Measurements from ENCODE around the gene PLD5.

DNA sequence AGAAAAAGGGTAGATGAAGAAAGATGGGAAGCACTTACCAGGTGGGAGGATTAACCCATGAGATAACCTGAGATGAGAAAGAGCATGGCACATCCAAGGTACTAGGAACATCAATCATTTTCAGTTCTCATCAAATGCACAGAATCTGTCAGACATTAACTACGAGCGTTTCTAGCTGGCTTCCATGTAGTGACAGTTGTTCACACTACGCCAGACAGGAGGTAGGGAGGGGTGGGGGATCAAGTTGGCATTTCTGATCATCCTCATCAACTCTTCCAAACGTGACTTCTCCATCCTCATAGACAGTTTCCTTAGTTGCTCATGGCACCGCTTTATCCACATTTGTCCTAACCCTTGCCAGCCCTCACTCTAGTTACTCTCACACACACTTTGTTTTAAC lies 120.2 kb downstream of the PLD5 start:
- TF ChIP-seq, protein P1, sequence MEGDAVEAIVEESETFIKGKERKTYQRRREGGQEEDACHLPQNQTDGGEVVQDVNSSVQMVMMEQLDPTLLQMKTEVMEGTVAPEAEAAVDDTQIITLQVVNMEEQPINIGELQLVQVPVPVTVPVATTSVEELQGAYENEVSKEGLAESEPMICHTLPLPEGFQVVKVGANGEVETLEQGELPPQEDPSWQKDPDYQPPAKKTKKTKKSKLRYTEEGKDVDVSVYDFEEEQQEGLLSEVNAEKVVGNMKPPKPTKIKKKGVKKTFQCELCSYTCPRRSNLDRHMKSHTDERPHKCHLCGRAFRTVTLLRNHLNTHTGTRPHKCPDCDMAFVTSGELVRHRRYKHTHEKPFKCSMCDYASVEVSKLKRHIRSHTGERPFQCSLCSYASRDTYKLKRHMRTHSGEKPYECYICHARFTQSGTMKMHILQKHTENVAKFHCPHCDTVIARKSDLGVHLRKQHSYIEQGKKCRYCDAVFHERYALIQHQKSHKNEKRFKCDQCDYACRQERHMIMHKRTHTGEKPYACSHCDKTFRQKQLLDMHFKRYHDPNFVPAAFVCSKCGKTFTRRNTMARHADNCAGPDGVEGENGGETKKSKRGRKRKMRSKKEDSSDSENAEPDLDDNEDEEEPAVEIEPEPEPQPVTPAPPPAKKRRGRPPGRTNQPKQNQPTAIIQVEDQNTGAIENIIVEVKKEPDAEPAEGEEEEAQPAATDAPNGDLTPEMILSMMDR (conservative IDR thresholded peaks at IDR 0.05 in 1 of 2, IDR thresholded peaks at IDR 0.05 in 1 of 2; ENCODE audit: extremely low read depth in 1 of 2, insufficient read depth in 1 of 2, low read depth in 1 of 2, low read length in 2 of 2), result no peak
- TF ChIP-seq EZH2 (IDR thresholded peaks at IDR 0.05; ENCODE audit: borderline replicate concordance, low read length), result no peak
